GM15510 (cell line): ENCODE measurements around the gene USP6NL.

Experiments
- POLR2A ChIP-seq: IDR thresholded peaks from 3 replicates; pipeline ENCODE4 v1.6.1; 2011; ENCODE audit warnings: borderline replicate concordance; ENCODE audit not compliant: insufficient read length; ENCODE audit errors: extremely low read depth

The USP6NL gene

DNA sequence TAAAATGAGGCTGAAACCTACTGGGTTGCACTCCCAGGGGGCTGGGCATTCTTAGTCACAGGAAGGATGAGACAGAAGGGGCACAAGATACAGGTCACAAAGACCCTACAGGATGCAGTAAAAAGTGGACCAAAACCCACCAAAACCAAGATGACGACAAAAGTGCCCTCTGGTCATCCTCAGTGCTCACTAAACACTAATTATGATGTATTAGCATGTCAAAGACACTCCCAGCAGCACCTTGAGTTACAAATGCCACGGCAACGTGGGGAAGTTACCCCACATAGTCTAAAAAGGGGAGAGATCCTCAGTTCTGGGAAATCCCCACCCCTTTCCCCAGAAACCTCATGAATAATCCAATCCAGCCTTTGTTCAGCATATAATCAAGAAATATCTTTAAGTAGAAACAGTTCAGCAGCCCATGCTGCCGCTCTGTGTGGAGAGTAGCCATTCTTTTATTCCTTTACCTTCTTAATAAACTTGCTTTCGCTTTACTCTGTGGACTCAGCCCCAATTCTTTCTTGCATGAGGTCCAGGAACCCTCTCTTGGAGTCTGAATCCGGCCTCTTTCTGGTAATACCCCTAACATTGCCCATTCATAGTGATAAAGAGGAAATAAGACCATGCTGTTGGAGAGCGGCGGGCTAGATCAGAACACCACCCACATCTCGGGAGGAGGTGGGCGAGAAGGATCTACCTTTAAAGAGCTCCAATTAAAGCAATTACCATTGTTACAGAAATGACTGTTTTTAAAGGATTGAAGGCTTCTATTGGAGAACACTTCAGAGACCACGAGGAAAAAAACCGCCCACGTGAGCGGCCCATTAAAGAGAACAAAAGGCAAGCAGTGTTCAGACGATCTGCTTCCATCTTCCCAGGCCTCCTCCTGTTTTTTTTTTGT lies 170.9 kb downstream of the USP6NL start:
- TF ChIP-seq POLR2A: no peak

DNA sequence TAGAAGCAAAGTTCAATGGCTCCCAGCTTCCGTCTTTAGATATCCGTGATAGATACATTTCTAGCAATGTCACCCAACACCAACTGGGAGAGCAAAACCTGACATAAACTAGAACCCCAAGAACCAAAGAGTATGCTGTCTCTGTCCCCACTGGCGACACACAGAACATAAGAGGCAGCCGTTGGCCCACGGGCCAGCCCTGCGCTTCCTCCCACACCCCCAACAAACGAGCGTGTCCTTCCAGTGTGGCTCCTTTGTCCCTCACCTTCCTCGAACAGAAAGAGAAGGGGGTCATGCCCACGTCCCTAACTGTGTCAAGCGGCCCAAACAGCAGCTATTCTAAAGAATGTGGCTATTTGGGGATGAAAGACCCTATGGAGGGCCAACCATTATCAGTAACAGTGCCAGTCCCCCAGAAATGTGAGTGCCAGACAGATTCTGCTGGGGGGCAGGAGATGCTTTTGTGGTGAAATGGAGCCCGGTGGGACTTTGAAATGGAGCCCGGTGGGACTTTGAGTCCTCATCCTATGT lies 171.9 kb downstream of the USP6NL start:
- no peak for TF ChIP-seq POLR2A

DNA sequence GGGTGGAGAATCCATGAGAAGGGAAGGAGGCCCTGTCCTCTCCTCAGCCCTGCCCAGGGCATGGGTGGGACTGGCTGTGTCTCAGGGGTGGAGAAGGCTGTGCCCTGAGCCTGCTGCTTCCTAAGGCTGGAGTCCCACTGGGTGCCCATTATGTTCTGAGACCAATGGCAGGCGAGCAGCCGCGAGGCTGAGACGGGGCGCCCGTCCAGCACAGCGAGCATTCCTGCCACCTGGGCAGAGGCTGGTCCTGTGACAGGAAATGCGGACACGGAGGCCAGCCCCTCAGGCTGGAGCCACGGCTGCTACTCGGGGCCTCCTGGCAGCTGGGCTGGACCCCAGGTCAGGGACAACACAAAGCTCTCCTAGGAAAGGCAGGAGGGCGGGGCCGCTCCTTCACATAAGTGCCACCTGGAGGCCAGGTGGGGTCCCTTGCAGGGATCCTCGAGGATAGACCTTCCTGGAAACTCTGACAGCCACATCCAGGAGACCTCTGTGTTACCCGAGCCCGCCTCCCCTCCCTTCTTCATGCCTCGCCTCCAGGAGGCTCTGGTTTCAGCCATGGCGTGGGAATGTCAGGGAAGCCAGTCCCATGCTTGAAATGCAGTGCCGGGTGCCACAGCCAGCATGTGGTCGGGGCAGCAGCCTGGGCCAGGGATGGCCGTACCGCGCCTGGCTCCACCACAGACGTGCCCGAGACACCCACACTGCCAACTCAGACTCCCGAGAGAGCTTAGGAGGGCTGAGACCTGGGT lies 173.9 kb downstream of the USP6NL start:
- no peak for TF ChIP-seq POLR2A

DNA sequence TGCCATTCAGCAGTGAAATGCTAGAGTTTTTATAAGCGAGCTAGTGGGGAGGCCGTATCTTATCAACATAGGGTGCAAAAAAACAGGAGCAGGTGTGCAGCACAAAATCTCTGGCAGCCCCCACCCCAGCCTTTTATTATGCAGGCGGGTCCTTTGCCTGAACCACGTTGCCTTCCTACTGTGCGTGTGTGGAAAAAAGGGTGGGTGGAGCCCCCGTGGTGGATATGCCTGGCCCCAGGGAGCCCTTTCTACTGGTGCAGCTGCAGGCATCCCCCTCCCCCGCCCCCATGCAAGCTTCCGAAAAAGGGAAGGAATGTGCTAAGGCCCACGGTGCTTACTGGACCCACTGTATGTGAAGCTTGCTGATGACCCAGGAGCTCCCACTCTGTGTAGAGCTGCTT lies 175.9 kb downstream of the USP6NL start:
- TF ChIP-seq POLR2A: no peak

DNA sequence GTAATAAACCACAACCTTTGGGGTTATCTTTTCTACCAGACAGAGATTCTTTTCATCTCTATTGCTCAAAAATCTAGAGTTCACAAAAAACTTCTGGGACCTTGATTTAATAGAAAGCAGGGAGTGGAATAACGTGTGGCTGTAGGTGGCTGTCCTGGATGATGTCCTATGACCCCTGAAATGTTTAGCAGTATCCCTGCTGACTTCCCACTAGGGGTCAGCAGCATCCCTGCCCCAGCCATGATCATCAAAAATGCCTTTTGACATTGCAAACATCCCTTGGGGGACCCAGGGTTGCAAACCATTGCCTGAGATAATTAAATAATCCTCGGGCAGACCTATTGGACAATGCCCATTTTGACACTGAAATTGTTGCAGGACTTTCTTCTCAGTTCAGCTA lies 177.1 kb downstream of the USP6NL start:
- TF ChIP-seq POLR2A: no peak

DNA sequence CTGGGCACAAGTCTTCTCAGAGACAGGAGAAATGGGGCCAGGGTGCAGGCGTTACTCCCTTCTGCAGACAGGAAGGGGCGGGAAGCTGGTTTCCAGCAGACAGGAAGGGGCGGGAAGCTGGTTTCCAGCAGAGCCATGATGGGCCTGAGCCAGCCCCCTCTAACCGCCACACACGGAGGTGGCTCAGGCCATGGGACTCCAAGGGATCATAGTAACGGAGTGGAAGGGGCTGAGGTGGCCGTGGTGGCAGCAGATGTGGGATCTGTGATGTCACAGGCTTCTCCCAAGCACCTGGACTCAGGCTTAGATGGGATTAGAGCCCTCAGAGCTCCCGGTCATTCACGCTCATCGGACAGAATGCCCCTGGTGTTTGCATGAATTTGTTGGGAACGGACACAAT lies 177.8 kb downstream of the USP6NL start:
- TF ChIP-seq POLR2A: no peak

DNA sequence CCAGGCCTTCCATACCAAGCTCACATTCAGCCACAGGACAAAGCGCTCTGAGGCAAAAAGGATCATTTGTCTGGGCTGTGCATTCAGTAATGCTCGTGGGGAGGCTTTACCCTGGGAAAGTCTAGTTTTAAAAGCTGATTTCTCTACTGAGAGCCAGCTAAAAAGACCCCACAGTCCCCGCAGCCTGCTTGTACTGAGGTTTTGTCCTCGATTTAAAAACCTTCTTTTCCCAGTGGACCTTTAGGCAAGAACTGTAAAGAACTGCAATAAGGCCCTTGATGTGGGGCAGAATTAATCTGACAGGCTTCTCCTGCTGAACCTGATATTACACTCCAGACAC lies 180.3 kb downstream of the USP6NL start:
- no peak for TF ChIP-seq POLR2A

DNA sequence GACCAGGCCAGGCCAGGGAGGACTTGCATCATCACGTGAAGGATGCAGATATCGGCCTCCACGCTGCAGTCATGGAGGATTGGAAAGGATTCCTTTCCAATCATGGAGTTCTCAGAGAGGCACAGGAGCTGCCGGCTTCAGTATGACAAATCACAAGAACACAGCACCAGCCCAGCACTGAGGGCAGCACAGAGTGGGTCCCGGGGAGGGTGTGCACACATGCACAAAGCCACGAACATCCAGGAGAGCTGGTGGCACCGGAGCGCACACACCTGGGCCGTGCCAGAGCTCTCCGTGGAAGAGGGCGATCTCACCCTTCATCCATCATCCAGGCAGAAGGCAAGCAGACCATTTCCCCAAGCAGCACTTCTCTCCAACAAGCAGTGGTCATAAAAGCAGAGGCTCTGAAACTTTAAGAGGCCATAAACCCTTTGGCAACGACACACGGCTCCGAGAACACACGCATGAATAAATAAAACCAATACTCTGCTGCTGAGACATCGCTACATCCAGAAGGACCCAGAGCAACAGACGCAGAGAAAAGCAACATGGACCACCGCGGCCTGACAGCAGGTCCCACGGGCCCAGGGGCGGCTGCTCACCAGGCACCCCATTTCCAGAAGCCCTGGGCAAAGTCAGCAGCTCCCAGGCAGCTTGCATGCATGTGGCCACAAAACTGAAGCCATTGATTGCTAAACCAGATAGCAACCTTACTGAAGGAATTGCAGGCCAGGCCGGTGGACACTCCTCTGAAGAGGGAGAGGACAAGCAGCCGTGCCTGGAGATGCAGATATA lies 180.8 kb downstream of the USP6NL start:
- no peak for TF ChIP-seq POLR2A

DNA sequence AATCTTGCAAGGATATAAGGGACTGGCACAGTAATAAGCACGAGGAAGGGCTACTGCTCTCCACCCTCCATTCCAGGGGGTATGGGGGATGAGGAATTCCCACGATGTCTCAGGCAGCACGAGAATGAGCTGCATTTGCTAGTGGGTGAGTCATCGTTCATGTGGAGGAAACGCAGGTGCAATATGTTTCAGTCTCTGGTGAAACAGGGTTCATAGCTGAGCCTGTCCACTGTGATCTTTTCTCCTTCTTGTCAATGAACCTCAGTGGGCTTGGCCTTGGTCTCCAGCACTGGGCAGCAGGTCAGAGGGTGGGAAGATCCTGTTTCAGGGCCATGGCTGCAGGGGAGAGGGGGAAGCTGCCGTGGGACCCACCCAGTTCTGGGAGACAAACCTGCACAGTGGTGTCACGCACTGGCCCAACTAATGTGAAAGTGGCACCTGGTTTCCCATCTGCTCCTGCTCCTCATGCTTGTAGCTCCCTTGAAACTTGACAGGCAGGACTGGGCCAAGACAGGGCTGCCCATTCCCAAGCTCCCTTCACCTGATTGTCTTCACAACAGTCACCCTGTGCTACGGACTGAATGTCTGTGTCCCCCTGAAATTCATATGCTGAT lies 181.9 kb downstream of the USP6NL start:
- TF ChIP-seq POLR2A: no peak

DNA sequence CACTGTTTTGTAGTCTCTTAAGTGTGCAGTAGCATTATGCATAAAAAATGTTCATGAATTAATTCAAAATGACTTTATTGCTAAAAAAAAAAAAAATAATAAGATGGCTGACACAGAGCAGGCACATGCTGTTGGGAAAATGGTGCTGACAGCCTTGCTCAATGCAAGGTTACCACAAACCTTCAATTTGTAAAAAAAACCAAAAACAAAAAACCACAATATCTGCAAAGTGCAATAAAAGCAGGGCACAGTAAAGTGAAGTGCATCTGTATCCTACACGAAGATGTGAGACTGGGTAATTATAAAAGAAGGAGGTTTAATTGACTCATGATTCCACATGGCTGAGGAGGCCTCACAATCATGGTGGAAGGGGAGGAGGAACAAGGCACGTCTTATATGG lies 185.8 kb downstream of the USP6NL start:
- TF ChIP-seq POLR2A: no peak

DNA sequence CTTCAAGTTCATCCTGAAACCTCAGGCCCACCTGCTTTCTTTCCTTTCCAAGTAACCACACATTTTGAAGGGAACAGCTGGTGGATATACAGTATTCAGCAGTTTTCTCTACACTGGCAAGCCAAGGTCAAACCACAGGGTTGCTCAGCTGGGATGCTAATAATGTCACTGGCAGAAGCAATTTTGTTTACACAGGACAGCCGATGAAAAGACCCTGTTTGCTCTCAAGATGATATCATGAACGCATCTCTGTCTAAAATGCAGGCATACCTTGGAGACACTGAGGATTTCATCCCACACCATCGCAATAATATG lies 186.2 kb downstream of the USP6NL start:
- TF ChIP-seq POLR2A: no peak

DNA sequence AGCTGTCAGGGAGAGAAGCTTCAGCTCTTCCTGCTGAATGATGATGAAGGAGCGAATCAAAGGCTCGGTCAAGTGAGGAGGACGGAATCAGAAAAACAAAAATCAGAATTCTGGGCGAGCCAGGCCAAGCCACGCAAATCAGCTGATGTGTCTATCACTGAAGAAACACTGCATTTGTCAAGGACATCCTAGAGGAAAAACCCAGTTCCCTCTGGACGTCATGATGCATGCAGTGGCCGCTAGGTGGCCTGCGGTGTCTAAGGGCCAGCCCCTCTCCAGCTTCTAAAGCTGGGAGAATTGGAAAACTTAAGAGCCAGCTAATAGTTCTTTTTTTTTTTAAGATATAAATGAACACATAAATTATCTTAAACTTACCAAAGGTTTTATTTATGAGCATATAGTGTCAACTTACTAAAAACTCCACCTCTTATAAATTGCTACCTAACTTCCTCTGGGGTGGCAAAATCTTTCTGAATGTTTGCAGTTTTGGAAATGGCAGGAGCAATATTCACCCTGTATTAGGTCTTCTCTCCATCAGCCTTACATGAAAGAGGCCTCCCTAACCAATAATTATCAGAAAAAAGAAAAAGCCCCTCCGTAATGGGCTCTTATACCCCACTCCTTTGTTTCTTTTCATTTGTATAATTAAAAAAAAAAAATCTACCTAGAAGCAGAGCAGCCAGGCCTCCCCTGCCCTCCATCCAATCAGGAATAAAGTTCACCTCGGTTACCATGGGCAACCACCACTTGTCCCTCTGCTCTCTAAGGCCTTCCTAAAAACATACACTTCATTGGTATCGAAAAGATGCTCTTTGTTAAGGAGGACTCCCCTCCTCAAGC lies 186.8 kb downstream of the USP6NL start:
- no peak for TF ChIP-seq POLR2A

DNA sequence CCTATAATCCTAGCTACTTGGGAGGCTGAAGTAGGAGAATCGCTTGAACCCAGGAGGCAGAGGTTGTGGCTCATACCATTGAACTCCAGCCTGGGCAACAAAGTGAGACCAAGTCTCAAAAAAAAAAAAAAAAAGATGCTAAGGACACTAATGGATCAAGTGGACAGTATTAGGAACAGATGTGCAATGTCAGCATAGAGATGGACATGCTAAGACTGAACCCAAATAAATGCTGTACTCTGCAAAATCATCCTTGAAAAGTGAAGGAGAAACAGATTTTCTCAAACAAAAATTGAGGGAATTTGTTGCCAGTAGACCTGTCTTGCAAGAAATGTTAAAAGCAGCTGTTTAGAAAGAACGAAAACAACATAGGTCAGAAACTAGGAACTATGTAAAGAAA lies 194.5 kb downstream of the USP6NL start:
- no peak for TF ChIP-seq POLR2A

DNA sequence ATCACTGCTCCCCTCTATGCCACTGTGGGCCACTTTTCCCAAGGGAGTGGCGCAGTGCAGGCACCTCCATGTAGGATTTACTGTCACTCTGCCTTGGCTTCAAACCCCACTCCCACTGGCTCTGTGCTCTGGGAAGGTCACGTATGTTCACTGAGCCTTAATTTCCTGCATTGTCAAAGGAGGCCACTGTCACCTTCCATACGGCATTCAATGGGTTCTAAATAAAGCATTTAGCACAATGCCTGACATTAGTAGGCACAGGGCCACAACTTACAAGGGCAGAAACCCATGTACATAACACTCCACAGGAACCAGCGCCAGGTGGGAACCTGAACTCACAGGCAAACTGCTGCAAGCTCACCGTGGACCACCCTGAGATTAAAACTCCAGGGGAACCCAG lies 196.4 kb downstream of the USP6NL start:
- no peak for TF ChIP-seq POLR2A
